Middle frontal gyrus (tissue), 1 donor: ENCODE data around the gene RCAN2.

Experiments
- DNase-seq: peaks from one replicate; pipeline ENCODE4 v3.0.0-alpha.2; 2015; ENCODE audit warnings: low spot score; ENCODE audit errors: extremely low spot score

The RCAN2 gene

DNA sequence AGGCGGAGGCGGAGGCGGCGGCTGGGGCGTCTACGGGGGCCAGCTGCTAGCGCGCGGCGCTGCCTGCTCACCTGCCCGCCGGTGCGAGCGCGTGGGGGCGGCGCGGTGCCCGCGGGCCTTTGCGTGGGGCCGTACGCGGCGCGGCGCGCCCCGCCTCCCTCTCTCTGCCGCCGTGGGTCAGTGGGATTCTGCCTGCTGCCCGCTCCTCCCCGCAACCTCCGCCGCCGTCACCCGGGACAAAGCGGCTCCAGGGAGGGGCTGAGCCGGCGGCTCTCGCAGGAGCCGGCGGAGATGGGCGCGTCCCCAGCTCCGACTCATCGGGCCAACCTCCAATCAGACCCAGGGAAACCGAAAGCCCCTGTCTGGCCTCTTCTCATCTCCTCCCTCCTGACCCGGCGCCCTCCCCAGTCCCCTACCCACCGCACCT is at the start of gene RCAN2:
Gene RCAN2, minus strand, starts transcription at position 249 of the 427 bp plus-strand sequence.
- DNase-seq: no peak

DNA sequence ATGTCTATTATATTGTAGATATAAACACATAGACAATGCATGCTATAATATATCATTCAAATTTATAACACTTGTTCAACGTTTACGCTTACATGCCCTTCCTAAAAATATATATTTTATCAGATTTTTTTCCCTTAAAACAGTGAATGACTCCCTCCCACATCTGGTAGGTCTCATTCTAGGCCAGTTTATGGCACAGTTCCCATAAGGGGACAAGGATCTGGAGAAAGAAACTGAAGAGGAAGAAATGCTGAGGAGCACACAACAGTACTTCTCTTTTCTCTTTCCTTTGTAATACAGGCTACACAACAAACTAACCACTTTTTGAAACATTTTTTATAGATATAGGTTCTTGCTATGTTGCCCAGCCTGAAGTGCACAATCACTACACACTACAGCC is 48.6 kb upstream of the RCAN2 start:
- no peak for DNase-seq

DNA sequence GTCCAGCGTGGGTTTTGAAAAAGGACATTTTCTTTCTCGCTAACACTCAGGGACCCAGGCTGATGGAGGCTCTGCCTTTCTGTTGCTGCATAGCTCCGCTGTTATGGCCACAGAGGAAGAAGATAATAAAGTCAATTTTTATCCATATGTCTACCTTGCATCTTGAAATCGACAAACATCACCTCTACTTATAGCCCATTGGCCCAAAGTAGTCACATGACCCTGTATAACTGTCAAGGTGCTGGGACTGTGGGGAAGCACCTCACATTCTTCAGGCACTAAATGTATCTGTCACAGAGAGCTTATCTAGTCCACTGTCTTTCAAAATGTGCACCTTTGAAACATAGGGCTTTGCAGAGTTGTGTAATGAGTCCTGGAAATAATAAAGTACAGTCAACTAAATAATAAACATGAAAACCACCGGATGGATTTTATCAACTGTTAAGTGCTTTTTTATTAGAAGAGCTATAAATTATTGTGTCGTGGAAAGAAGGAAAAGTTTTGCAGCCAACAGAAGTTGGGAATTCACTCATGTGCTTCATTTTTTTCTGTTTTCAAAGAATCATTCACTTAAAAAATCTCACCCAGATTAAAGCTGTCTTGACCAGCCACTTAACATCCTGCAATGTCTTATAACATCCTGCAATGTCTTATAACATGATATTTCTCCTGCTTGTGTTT is 47.7 kb upstream of the RCAN2 start:
- DNase-seq: no peak

DNA sequence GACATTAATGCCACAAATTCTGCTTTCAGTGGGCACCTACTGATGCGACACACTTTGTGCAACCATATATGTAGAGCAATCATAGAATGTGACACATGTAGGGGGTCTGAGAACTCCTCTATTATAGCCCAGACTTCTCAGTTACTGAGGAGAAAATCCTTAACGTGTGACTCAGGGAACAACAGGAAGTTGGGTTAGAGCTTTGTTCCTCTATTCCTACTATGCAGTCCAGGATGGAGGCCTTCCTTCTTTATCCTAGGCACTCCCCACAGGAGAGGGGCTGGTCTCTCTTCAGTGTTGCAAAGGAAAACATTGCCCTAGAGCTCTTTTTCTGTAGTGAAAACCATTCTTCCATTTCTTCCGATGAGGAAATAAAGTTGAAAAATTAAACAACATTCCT is 39.6 kb upstream of the RCAN2 start:
- no peak for DNase-seq

DNA sequence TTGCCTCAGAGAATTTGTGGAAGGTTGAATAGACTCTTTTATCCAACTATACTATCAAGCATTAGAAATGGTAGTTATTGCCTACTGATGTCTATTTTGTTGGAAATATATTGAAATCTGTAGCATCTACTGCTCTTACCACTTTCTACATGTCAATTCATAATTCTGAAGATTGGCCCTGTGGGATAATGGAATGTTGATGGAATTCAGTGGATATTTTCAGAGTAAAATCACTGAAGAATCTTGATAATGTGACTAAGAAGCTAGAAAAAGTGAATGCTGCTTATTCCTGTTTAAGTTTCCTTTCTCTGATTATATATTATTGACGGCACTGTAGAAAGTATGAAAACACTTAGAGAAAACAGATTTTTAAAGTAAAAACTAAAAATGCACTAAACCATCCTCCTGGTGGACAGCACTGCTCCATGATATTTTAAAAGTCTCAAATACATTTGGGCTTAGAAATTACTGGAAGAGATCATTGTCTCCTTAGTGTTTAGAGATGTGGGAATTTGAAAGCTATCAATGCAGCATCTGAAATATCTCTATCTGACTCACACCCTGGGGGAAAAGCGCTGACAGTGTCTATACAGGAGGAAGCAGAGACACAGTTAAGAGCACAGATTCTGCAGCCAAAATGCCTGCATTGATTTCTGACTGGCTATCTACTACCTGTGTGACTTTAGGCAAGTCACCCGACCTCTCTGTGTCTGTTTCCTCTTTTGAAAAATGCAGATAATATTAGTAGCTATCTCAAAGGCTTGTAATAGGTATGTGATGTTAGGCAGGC is 37.9 kb upstream of the RCAN2 start:
- no peak for DNase-seq

DNA sequence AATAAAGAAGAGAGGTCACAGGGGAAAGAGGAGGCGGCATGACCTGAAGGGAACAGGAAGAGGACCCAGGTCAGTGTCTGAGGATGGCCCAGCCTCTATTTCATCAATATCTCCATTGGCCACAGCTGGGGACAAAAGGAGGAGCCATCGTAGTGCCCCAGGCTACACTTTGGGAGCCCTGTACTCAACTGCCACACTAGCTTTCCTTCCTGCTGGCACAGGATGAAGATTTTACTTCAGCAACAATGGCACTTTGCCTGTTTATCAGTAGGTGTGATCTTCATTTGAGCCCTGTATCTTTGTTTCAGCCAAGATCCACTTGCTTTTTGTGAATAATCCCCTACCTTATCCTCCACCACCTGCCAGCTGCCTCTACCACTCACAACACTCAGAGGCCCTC is 35.4 kb upstream of the RCAN2 start:
- no peak for DNase-seq

DNA sequence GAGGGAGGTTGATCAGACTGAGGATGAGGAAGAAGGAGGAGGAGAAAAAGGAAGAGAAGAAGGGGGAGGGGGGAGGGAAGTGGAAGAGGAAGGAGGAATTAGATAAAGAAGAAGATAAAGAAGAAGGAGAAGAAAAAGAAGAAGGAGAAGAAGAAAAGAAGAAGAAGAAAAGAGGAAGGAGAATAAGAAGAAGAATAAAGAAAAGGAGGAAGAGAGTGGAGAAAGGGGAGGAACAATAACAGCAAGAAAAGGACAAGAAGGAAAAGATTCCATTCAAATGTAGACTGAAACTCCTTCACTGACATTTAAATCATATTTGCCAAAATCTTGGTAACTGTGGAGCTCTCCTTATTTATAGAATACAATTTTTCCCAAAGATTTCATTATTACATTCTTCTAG is 34.3 kb upstream of the RCAN2 start:
- DNase-seq: no peak

DNA sequence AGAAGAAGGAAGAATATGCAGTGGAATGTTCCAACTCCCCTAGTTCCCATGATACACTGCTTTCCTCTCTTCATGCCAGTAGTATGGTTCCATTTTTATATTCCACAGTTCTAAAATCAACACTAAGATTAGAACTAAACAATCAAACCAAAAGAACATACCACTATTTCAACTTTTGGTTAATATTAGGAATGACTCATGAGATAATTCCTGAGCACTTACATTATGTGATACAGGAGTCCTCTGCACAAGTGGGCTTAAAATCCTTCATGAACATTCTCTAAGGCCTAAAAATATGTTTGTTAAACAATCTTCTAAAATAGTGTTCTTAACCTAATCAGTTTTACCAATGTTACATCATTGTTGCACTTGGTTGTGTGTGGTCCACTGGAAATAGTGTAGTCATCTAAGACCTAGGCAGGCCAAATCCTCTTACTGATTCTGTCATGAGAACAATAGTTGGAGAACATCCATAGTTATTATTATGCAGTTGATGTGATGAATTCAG is 30.3 kb upstream of the RCAN2 start:
- DNase-seq: no peak

DNA sequence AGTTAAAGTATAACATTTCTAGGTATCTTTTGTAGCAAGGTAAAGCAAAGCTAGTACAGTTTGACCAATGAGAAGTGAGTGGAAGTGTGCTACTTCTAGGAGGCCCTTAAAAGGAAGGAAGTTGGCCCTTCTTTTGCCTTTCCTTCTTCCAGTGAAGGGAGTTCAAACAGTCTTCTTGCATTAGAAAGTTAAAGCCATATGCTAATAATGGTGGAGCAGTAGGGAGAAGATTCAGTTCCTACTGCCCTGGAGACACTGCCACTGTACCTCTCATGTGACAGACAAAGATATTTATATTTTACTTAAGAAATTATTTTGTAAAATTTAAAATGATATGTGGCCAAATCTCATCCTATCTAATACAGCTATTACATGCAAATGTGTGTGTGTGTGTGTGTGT is 26.0 kb upstream of the RCAN2 start:
- DNase-seq: no peak

DNA sequence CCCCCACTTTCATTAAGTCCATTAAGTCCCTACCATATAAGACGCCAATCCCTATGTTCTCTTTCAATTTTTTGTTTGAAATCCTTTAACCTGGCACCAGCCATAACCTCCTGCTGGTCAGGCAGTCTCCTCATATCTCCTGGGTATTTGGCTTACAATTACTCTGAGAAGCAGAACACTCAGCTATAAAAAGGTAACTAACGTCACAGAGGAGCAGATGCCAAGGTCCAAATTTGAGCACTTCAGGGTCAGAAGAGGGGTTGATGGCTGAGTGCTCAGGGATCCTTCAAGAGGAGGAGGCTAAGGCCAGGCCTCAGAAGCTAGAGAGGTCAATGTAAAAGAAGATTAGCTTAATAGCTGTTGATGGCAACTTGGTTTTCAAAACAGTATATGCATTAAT is 22.3 kb upstream of the RCAN2 start:
- no peak for DNase-seq

DNA sequence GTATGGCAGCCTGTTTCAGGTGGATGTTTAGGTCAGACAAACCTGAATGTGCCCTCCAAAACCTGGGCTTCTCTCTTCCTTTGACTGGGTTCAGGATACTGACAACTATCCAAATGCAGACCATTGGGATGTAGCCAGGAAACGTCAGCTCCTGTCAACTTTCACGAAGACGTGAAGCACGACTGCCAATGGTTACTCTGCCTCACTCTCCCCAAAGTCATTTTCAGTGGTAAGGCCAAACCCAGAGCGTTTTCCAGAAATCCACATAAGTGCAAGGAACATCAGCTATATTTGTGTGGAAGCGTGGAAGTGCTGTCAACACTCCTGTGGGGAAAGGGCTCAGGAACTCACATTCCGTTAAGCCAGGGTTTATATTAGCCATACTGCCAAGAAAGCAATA is 20.1 kb upstream of the RCAN2 start:
- DNase-seq: no peak

DNA sequence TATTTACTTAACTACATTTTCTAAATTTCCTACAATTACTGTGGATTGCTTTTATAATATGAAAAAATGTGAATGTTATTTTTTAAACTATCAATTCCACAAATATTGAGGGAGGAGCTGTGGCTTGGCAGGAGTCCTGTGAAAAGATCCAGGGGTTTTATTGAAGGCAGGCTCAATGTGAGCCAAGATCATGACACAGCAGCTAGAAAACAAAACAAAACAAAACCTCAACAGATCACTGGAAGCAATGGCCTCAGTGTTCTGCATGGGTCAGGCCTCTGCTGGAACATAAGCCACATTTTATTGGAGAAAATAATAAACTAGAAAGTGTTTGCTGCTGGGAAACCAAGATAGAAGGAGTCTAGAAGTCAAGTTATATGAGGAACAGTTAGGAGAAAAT is 19.4 kb upstream of the RCAN2 start:
- peak; percentile 50 for DNase-seq

DNA sequence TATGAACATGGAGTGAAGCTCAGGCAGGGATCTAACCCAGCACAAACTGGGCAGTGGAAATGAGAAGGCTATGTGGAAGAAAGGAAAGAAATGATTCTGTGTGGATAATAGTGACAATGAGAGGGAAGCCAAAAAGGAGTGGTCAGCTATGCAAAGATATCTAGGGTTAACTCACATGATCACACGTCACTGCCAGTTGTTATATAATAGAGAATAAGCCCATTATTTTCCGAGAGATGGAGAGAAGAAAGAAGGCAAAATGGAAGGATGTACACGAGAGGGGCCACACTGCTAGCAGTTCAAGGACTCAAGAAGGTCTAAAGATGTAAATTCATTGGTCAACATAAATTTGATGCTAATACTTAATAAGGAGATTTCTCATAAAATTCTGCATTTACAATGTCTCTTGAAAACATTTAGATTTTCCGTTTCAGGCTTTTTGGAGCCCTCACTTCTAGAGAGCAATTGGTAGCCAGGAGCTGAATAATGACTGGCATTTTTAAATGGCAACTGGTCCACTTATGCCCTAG is 18.8 kb upstream of the RCAN2 start:
- DNase-seq: no peak

DNA sequence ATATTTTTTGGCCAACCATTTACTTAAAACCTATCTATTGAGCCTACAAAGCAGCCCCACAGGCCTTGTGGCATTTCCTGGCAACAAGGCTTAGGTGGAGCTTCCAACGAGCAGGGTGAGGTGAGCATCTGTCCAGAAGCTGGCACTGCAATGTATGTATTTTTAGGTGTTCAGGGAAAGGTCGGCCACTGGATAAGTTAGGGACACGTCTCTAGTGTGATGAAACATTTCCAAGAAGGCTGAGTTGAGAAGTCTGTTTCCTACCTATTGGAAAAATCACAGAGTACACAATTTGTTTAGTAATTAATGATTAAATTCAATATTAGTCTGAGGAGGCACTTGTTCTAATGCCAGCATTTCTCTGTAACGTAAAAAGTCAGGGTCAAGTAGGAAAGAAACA is 17.8 kb upstream of the RCAN2 start:
- no peak for DNase-seq

DNA sequence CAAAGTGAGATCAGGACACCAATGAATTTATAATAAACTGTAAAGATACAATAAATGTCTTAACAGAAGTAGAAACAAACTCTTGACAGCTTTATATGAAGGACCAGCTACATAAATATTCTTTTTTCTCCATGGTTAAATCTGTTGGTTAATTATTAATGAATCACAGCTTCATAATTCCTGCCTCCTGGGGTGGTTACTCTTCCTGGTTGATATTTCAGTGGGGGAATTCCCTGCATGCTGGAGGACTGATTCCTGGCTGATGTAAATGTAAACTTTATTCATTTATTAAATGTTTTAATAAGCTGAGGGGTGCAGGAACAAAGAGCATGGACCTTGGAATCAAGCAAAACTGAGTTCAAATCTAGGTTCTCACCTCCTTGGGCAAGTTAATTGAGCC is 16.2 kb upstream of the RCAN2 start:
- no peak for DNase-seq

DNA sequence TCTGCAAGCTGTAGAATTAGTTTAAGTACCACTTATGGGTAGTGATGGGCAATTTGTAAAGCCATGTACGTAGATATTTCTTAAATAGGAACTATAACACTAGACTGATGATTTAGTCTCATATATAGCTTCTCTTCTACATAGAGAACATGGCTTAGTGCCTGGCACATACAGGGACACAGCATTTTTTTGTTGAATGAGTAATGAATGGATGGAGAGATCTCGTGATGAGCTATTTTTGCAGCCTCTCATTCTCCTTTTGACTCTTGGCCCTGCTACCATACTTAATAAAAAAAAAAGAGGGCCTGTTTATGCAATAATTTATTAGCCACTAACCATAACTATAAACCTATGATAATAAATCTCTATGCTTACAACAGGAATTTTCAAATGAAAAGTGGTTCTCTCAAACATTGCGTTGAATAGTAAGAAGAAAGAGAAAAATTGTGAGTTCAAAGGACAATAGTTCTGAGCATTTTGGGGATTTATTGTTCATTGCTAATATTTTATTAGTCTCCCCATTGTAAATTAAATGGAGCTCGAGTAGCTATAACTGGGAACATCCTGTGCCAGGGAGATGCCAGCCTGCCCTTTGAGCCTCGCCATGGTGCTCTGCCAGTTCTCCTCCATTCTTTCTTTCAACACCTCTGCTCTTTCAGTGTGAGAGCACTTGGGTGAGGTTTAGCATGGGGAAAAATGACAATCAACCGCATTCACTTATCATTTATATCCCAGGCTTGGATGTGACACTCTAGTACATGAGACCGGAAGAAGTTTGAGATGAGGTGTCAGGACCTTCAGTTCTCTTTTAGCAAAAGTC is 14.7 kb upstream of the RCAN2 start:
- DNase-seq: no peak

DNA sequence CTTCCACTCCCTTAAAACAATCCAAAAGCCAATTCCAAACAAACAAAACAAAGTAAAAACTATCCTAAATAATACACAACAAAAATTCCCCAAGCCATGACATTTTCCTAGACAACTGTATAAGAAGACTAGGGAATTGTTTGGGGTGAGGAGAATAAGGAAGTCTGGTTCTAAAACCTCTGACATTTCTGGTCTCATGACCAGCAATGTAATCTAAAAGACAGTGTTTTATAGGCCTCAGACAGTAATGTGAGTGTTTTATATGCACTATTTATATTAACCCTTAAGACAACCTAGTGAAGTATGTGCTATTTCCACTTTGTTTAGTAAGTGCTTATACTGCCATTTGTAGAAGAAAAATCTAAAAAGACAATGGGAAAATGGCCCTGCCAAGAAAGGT is 13.0 kb upstream of the RCAN2 start:
- no peak for DNase-seq

DNA sequence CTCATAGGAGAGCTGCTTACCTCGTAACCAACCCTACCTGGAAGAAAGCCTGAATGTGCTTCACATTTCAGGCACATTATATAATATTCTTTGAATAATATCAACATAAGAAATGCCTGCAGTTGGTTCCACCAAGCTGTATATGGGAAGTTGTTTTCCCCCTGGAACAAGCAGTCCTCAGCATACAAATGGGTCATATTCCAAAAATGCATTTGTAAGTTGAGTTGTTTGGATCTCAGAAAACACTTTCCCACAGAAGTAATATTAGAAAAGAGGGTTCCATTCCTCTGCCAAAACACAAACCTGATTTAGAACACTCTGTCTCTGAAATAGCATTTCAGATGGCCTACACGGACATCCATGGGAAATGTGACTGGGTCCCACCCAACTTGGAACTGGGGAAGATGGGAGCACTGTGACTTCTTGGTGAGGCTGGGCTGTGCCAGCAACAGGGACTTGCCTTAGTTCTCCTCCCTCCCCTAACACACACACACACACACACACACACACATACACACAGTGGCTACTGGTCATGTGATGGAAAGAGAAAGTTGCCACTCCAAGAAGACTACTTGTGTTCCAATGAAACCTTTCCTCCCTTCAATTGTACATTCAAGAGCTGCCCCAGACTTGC is 11.4 kb upstream of the RCAN2 start:
- DNase-seq: no peak

DNA sequence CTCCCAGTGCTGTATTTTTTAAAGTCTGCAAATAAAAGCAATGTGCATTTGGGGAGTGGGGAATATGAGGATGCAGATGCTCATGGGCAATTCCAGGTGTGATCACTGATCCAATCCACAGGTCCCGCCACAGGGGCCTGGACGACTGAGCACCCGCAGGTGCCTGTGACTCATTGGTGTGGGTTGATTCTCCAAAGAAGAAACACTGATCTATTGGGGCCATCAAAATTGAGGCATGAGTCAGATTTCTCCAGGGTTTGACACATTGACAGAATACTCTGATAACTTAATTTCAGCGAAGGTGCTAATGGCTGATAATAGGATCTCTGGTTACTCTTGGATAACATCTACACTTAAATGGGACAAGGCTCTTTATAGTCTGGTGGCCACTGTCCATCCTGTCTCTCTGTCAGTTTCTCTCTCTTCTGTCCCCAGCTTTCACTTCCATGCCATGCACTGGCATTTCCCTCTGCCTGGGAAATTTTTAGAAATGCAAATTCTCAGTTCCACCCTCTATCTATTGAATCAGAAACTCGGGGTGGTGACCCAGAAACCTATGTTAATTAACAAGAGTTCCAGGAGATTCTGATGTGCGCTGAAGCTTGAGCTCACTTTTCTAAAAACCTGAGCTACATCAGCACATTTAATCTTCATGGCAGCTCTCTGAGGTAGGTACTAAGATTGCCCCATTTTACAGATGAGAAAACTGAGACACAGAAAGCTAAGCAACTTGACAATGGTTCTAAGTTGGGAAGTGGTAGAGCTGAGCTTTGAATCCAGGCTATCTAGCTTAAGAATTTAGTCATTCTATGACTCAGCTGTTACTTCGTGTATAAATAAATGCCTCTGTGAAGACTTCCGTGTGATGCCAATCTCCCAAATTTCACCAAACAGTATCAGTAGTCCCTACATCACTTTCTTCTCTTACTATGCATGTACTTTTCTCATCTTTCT is 10.2 kb upstream of the RCAN2 start:
- no peak for DNase-seq

DNA sequence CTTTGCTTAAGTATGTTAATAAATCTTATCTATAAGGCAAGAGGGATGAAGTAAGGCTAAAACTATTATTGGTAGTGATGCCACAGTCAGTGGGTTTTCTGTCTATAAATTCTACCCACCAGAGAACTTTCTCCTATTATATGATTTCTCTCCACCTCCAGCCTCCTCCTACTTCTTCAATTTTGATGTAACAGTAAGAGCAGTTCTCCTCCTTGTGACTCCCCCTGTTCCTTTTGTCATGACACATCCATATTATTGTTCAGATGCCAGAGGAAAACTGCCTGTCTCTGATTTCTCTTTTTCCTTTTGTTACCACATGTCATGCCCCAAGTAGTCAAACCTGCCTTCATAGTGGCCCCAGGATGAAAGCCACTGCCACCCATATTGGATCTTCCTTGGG is 9.1 kb upstream of the RCAN2 start:
- no peak for DNase-seq
